OCI-LY7 (cell line): ENCODE measurements around the gene THYN1. TPM values are rescaled to one million over a fixed set of nuclear protein-coding genes. Genes with fewer than 3 reads are reported as not detected.

Source experiments
- Bru-seq: library from RNA; stranded (reverse); fragments of 400-500 nt; gene quantifications from one replicate; lab custom pipeline; 2021; lab: Mats Ljungman, UMichigan
- BruChase-seq, 2 experiments: library from RNA; stranded (reverse); fragments of 400-500 nt; gene quantifications; one replicate each; lab custom pipeline; 2021; lab: Mats Ljungman, UMichigan
- BruUV-seq: library from RNA; stranded (reverse); fragments of 400-500 nt; replicated peaks from 2 replicates; lab custom pipeline; 2021; lab: Mats Ljungman, UMichigan
- CTCF ChIA-PET: fragments of 300-600 bp; sonication (Branson Sonifier 250); formaldehyde crosslinking; loops from one replicate; lab custom pipeline; 2022; ENCODE audit warnings: antibody characterized with exemption; ENCODE audit not compliant: unreplicated experiment; lab: Charles Lee
- POLR2A ChIA-PET: fragments of 300-600 bp; sonication (Branson Sonifier 250); formaldehyde crosslinking; loops from one replicate; lab custom pipeline; 2022; ENCODE audit warnings: antibody characterized with exemption; lab: Charles Lee
- DNase-seq: peaks from one replicate; pipeline ENCODE4 v3.0.0-alpha.2; 2015; ENCODE audit warnings: low spot score
- H2AFZ ChIP-seq: fragments of 200-600 bp; sonication (generic), shearing (Covaris generic); 2 replicates; pipeline ENCODE4 v1.6.1; 2014; ENCODE audit warnings: mild to moderate bottlenecking, antibody characterized with exemption, low read length, moderate library complexity
- H3K27ac ChIP-seq: fragments of 200-600 bp; sonication (generic); 2 replicates; pipeline ENCODE4 v1.5.1; 2014; ENCODE audit warnings: mixed run types, low read depth, mild to moderate bottlenecking, moderate library complexity, low read length, inconsistent platforms; ENCODE audit not compliant: poor library complexity, severe bottlenecking
- H3K36me3 ChIP-seq: fragments of 200-600 bp; sonication (generic); 2 replicates; pipeline ENCODE4 v1.6.1; 2014; ENCODE audit warnings: mild to moderate bottlenecking, antibody characterized with exemption, low read length, moderate library complexity, mixed read lengths; ENCODE audit not compliant: insufficient read depth
- H3K4me1 ChIP-seq: fragments of 200-600 bp; sonication (generic); 2 replicates; pipeline ENCODE4 v1.5.1; 2014; ENCODE audit warnings: mild to moderate bottlenecking, low read length; ENCODE audit not compliant: insufficient read depth, poor library complexity, severe bottlenecking
- H3K4me2 ChIP-seq: fragments of 200-600 bp; sonication (generic); 2 replicates; pipeline ENCODE4 v1.6.1; 2014; ENCODE audit warnings: mild to moderate bottlenecking, low read length
- H3K4me3 ChIP-seq: fragments of 200-600 bp; sonication (generic); 2 replicates; pipeline ENCODE4 v1.5.1; 2014; ENCODE audit warnings: mild to moderate bottlenecking, low read depth, low read length; ENCODE audit not compliant: poor library complexity, severe bottlenecking
- H3K79me2 ChIP-seq: fragments of 200-600 bp; sonication (generic); 2 replicates; pipeline ENCODE4 v1.6.1; 2016; ENCODE audit warnings: low read depth, mild to moderate bottlenecking, low read length, moderate library complexity, mixed read lengths; ENCODE audit not compliant: insufficient read depth
- H3K9me2 ChIP-seq: fragments of 200-600 bp; sonication (generic); 2 replicates; pipeline ENCODE4 v1.6.1; 2016; ENCODE audit warnings: mild to moderate bottlenecking, low read length, mixed read lengths; ENCODE audit not compliant: insufficient read depth
- H3K9me3 ChIP-seq: fragments of 200-600 bp; sonication (generic); 2 replicates; pipeline ENCODE4 v1.6.1; 2014; ENCODE audit warnings: mild to moderate bottlenecking, mixed run types, low read length, mixed read lengths
- H4K20me1 ChIP-seq: fragments of 200-600 bp; sonication (generic); 2 replicates; pipeline ENCODE4 v1.6.1; 2014; ENCODE audit warnings: mild to moderate bottlenecking, antibody characterized with exemption, low read length, moderate library complexity, mixed read lengths; ENCODE audit not compliant: insufficient read depth
- CTCF ChIP-seq: fragments of 200-600 bp; sonication (generic); conservative IDR thresholded peaks from 2 replicates; pipeline ENCODE4 v1.5.1; 2014; ENCODE audit warnings: mild to moderate bottlenecking, antibody characterized with exemption, low read length, moderate library complexity, mixed read lengths
- EZH2phosphoT487 ChIP-seq: fragments of 200-600 bp; sonication (generic); IDR thresholded peaks from 2 replicates; pipeline ENCODE4 v1.6.1; 2018; ENCODE audit warnings: low read depth, borderline replicate concordance, mild to moderate bottlenecking, mixed run types, antibody characterized with exemption, low read length, moderate library complexity, mixed read lengths
- intact Hi-C: fragments of 100-400 bp; cut with micrococcal nuclease; formaldehyde crosslinking; loops from one replicate; pipeline ENCODE4 v1.10.0; 2022; ENCODE audit not compliant: unreplicated experiment
- long read RNA-seq: library from polyadenylated mRNA; stranded (forward); transcript quantifications from one replicate; pipeline ENCODE4 v2.0.0, GENCODE V29; 2022
- total RNA-seq, 2 experiments: library from RNA; depleted of rRNA in 1 of 2; stranded (reverse); fragments of >200 nt in 1 of 2; shearing (Covaris generic) in 1 of 2; gene quantifications; 2 replicates each; pipeline ENCODE4 v1.2.3, GENCODE V29; 2014 to 2022

The THYN1 gene
- total RNA-seq (2014; rRNA removed; shearing (Covaris generic)) = 82.8 and 101 TPM in 2 replicates
- total RNA-seq (2022) = 51.6 and 52.4 TPM in 2 replicates
- percentile 63 among the genes with signal in this experiment for Bru-seq, nascent RNA
- BruChase-seq, experiment 1, labeled RNA remaining after a 6-hour chase = percentile 62 among the genes with signal in this experiment
- percentile 59 among the genes with signal in this experiment for BruChase-seq, experiment 2, labeled RNA remaining after a 2-hour chase
- long read RNA-seq, transcript THYN1-201 (7 exons, 1,299 nt) = minor isoform, 16 of 107 reads
- long read RNA-seq, transcript THYN1-202 (7 exons, 835 nt) = minor isoform, 11 of 107 reads
- long read RNA-seq, transcript THYN1-203 (8 exons, 943 nt) = minor isoform, 14 of 107 reads
- long read RNA-seq, transcript THYN1-204 (8 exons, 893 nt) = major isoform, 34 of 107 reads
- long read RNA-seq, partial matches to known transcripts = 13 of 107 reads
- long read RNA-seq, other reads (novel, unspliced or antisense) = 15 of 107 reads

GRCh38 chr11:134253188-134253993, at the start of gene THYN1, which contains the start of gene ACAD8:
Gene THYN1, minus strand, starts transcription at chr11:134253352. Its CDS starts 470 bp downstream, at chr11:134252882.
Gene ACAD8, plus strand, starts transcription at chr11:134253568. Its CDS starts 33 bp downstream, at chr11:134253601.
- BruUV-seq = no TSS peak
- H4K20me1 ChIP-seq = no peaks in the 10 kb centered on the region

GRCh38 chr11:134294664-134295063, 41.5 kb upstream of the THYN1 start:
- H3K27ac ChIP-seq = no peak overlapping the region
- no peaks in the 10 kb centered on the region for H3K79me2 ChIP-seq
- ChIA-PET CTCF (no interaction called here), POLR2A (no interaction called here)
- no peaks in the 10 kb centered on the region for H3K9me2 ChIP-seq
- H4K20me1 ChIP-seq = no peaks in the 10 kb centered on the region
- no peaks in the 10 kb centered on the region for H3K4me1 ChIP-seq
- intact Hi-C loops = no loop called here
- no peaks in the 10 kb centered on the region for H3K36me3 ChIP-seq
- no peaks in the 10 kb centered on the region for H3K9me3 ChIP-seq
- BruUV-seq = no TSS peak
- no peak overlapping the region for H3K4me3 ChIP-seq
- TF ChIP-seq CTCF (no peak), EZH2phosphoT487 (no peak)
- H3K4me2 ChIP-seq = no peak overlapping the region
- DNase-seq = no peak
- H2AFZ ChIP-seq = no peak overlapping the region

More at GRCh38 chr11:134253188-134253993, at the start of gene THYN1, which contains the start of gene ACAD8:
- Histone ChIP-seq H3K4me2 (peak within 1 kb of the TSS; percentile 91), H3K27ac (peak within 1 kb of the TSS; percentile 25), H3K36me3 (peaks cover 30% of the 10 kb centered on the region), H2AFZ (peak within 1 kb of the TSS; percentile 88), H3K9me2 (no peaks in the 10 kb centered on the region), H3K4me3 (peak within 1 kb of the TSS; percentile 82), H3K4me1 (peaks cover 17% of the 10 kb centered on the region), H3K9me3 (no peaks in the 10 kb centered on the region), H3K79me2 (peaks cover 12% of the 10 kb centered on the region; the same call in 1 of the 2 replicates)
- peak; percentile 98 for DNase-seq
- no peak for TF ChIP-seq EZH2phosphoT487
- peak; percentile 32; the same call in 1 of the 2 replicates for TF ChIP-seq CTCF
- ChIA-PET POLR2A (interaction anchor here (0.5 to 1.4 kb wide), 6 partner anchors 25 to 392 kb away, joined by 3 to 6 read pairs (median 3); partner anchors contain the start of genes NCAPD3 and VPS26B), CTCF (no interaction called here)
- intact Hi-C loops = loop anchor here (1.0 kb wide), 2 partner anchors 25 to 29 kb away; partner anchors contain the start of gene VPS26B
